GM12891 (cell line): ENCODE data around the gene INMT.

Source experiments
- POLR2A ChIP-seq: IDR thresholded peaks from 2 replicates; pipeline ENCODE4 v1.6.1; 2011; ENCODE audit warnings: low read depth, low read length, control low read depth
- POLR2AphosphoS5 ChIP-seq: IDR thresholded peaks from 2 replicates; pipeline ENCODE4 v1.6.1; 2011; ENCODE audit warnings: low read depth, low read length, control low read depth
- SPI1 ChIP-seq: IDR thresholded peaks from 2 replicates; pipeline ENCODE4 v1.6.1; 2011; ENCODE audit warnings: low read depth, low read length, control low read depth
- TAF1 ChIP-seq: IDR thresholded peaks from 2 replicates; pipeline ENCODE4 v1.6.1; 2011; ENCODE audit warnings: low read depth, low read length, control low read depth

DNA sequence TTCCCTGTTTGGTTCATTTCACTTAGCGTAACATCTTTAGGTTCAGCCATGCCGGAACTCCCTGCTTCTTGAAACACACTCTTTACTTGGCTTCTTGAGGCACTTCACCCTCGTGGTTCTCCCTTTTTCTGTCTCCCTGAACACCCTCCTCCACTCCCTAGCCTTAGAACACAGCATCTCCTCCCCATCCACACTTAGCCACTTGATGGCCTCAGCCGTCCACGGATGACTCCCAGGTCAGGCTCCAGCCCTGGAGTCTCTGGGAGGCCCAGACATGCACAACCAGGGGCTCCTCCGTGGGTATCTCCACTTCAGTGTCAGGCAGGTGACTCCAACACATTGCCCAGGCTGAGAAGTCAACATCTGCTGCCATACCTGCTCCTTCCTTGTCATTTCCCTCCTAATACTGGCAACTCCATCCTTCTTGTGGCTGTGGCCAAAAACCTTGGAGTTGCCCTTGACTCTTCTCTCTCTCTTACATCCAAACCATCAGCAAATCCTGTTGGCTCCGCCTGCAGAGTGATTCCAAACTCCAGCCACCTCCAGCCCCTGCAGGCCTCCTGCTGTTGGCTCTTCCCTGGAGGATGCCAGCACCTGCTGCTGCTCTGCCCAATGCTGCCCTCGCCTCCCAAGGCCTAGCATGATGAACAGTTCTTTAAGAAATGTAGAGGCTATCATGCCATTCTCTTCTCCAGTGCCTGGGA lies 8.4 kb upstream of the INMT start:
- no peak for TF ChIP-seq POLR2A
- no peak for TF ChIP-seq POLR2AphosphoS5
- TF ChIP-seq TAF1, result no peak
- TF ChIP-seq SPI1, result no peak
